Measurements from ENCODE around the gene TMEM270. TPM values are rescaled to one million over a fixed set of nuclear protein-coding genes. Genes with fewer than 3 reads are reported as not detected.
A peak's percentile ranks its signal among the peaks of the same experiment; 100 is the strongest.

Gene TMEM270
- polyA plus RNA-seq, 3 donors: not detected

DNA sequence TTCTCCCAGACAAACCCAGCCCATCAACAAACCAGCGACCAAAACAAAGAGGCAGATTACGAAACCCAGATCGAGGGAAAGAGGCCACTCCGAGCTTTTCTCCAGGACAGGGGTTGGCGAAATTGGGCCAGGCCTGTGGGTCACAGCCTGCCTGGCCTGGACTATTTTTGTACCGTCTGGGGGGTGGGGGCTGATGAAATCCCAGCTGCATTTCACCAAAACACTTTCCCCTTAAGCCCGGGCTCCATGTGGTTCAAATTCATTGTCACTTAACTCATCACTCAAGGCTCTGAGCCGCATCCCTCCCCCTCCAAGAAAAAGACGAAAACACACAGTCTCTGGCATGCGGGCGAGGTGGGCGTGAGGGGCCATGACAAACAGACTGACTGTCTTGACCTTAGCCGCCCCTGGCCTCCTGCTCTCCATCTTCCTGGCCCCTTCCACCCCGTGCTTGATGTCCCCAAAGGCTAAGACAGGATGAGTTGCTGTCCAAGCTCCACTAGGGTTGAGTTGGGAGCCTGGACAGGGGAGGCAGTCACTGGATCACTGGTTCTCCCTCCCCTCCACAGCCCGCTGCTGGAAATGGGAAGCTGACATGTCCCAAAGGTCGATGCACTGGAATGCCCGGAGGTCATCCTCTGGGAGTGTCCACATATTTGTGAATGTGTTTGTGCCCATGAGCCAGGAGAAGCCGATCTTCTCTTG lies 19.2 kb downstream of the TMEM270 start:
- Mint-ChIP-seq H3K27me3 (ENCODE audit: low read depth in 3 of 3) (peaks cover 10 to 26% (median 18%) of the 10 kb centered on the region in 3 donors), H3K4me3 (no peak overlapping the region), H3K9me3 (no peaks in the 10 kb centered on the region), H3K36me3 (no peaks in the 10 kb centered on the region), H3K4me1 (peaks cover 3% of the 10 kb centered on the region), H3K27ac (peak overlapping the region in 1 of 7 donors; percentile 57)
- Histone ChIP-seq H3K4me3 (replicated peaks in 1 of 3; ENCODE audit: low read depth in 2 of 3, low read length in 3 of 3) (no peak overlapping the region), H3K27ac (ENCODE audit: low read depth in 1 of 2, low read length in 2 of 2) (no peak overlapping the region), H3K4me1 (ENCODE audit: control insufficient read depth in 1 of 2, insufficient read depth in 2 of 2, low read length in 2 of 2) (no peaks in the 10 kb centered on the region), H2AFZ (ENCODE audit: insufficient read depth, low read depth, low read length, poor library complexity, severe bottlenecking) (no peak overlapping the region), H3K4me2 (replicated peaks; ENCODE audit: extremely low read depth, low read length, poor library complexity, severe bottlenecking) (no peak overlapping the region), H3K36me3 (replicated peaks in 1 of 2; ENCODE audit: control insufficient read depth in 1 of 2, insufficient read depth in 2 of 2, low read length in 2 of 2) (no peaks in the 10 kb centered on the region), H3K9ac (ENCODE audit: insufficient read depth, low read length, poor library complexity, severe bottlenecking) (no peak overlapping the region), H3K79me2 (ENCODE audit: insufficient read depth, low read length) (no peaks in the 10 kb centered on the region), H3K9me3 (replicated peaks in 1 of 2; ENCODE audit: control insufficient read depth in 1 of 2, insufficient read depth in 1 of 2, low read length in 2 of 2) (no peaks in the 10 kb centered on the region), H3K27me3 (ENCODE audit: control insufficient read depth in 2 of 2, insufficient read depth in 2 of 2, low read length in 2 of 2) (no peaks in the 10 kb centered on the region), H4K20me1 (ENCODE audit: insufficient read depth, low read length) (no peaks in the 10 kb centered on the region)
- TF ChIP-seq, protein P1, sequence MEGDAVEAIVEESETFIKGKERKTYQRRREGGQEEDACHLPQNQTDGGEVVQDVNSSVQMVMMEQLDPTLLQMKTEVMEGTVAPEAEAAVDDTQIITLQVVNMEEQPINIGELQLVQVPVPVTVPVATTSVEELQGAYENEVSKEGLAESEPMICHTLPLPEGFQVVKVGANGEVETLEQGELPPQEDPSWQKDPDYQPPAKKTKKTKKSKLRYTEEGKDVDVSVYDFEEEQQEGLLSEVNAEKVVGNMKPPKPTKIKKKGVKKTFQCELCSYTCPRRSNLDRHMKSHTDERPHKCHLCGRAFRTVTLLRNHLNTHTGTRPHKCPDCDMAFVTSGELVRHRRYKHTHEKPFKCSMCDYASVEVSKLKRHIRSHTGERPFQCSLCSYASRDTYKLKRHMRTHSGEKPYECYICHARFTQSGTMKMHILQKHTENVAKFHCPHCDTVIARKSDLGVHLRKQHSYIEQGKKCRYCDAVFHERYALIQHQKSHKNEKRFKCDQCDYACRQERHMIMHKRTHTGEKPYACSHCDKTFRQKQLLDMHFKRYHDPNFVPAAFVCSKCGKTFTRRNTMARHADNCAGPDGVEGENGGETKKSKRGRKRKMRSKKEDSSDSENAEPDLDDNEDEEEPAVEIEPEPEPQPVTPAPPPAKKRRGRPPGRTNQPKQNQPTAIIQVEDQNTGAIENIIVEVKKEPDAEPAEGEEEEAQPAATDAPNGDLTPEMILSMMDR (IDR thresholded peaks at IDR 0.05): no peak
- intact Hi-C loops (cut with micrococcal nuclease): no loop called here
- 98% methylated on average over 8 of the region's 18 CpGs for WGBS (ENCODE audit: insufficient coverage)
- DNase-seq: no peak

DNA sequence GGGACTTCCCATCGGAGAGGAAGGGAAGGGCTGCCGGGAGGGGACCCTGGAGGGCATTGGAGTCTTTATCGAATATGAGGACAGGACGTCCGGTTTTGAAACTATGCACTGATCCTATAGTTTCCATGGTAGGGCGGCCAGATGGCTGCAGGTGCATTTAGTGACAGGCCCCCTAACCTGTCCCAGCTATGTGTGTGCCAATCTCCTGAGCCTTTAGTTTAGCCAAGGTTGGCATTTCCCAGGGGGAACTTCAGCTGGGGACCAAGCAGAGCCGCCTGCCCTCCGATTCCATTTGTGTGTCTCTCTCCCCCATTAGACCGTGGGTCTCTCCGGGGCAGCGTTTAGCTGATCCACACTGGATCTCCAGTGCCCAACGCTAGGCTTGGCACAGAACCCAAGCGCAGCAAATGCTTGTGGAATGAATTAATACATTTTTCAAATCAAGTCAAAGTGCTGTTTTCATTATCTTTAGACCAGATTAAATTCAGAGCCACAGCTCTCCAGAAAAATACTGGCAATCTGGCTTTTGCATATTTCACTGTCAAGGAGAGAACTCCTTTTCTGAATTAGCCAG lies 19.9 kb downstream of the TMEM270 start:
- H3K27ac Mint-ChIP-seq: no peak overlapping the region
- 99% methylated on average over 11 of the region's 13 CpGs for WGBS (ENCODE audit: insufficient coverage)
- H3K4me1 Mint-ChIP-seq: peaks cover 3% of the 10 kb centered on the region
- H3K79me2 ChIP-seq (ENCODE audit: insufficient read depth, low read length): no peaks in the 10 kb centered on the region
- no peak overlapping the region for H3K4me2 ChIP-seq (replicated peaks; ENCODE audit: extremely low read depth, low read length, poor library complexity, severe bottlenecking)
- no peaks in the 10 kb centered on the region for H4K20me1 ChIP-seq (ENCODE audit: insufficient read depth, low read length)
- no peak overlapping the region for H3K4me3 Mint-ChIP-seq
- no peak overlapping the region for H2AFZ ChIP-seq (ENCODE audit: insufficient read depth, low read depth, low read length, poor library complexity, severe bottlenecking)
- H3K9me3 Mint-ChIP-seq: peaks cover 0 to under 1% (median 0%) of the 10 kb centered on the region in 7 donors
- H3K9me3 ChIP-seq (replicated peaks in 1 of 2; ENCODE audit: control insufficient read depth in 1 of 2, insufficient read depth in 1 of 2, low read length in 2 of 2): no peaks in the 10 kb centered on the region
- H3K4me1 ChIP-seq (ENCODE audit: control insufficient read depth in 1 of 2, insufficient read depth in 2 of 2, low read length in 2 of 2): no peaks in the 10 kb centered on the region
- no peaks in the 10 kb centered on the region for H3K36me3 Mint-ChIP-seq
- H3K9ac ChIP-seq (ENCODE audit: insufficient read depth, low read length, poor library complexity, severe bottlenecking): no peak overlapping the region
- H3K27me3 Mint-ChIP-seq (ENCODE audit: low read depth in 3 of 3): peaks cover 13 to 33% (median 22%) of the 10 kb centered on the region in 3 donors
- intact Hi-C loops (cut with micrococcal nuclease): no loop called here
- H3K36me3 ChIP-seq (replicated peaks in 1 of 2; ENCODE audit: control insufficient read depth in 1 of 2, insufficient read depth in 2 of 2, low read length in 2 of 2): no peaks in the 10 kb centered on the region
- TF ChIP-seq, protein P1 (IDR thresholded peaks at IDR 0.05): no peak
- H3K27ac ChIP-seq (ENCODE audit: low read depth in 1 of 2, low read length in 2 of 2): no peak overlapping the region
- H3K27me3 ChIP-seq (ENCODE audit: control insufficient read depth in 2 of 2, insufficient read depth in 2 of 2, low read length in 2 of 2): peaks cover 0 to 6% of the 10 kb centered on the region in 2 donors
- DNase-seq: no peak
- no peak overlapping the region for H3K4me3 ChIP-seq (replicated peaks in 1 of 3; ENCODE audit: low read depth in 2 of 3, low read length in 3 of 3)

All from CD14-positive monocyte (primary cell).